ENCODE measurements around the gene CHAF1A. TPM values are rescaled to one million over a fixed set of nuclear protein-coding genes. Genes with fewer than 3 reads are reported as not detected.

Gene CHAF1A
- total RNA-seq, 3 donors from 2014 or later (not counting 1 experiment from before 2014, with no cell fraction given) = 34.4 to 40.8 (median 35.2) TPM

GRCh38 chr19:4472174-4472974, 69.9 kb downstream of the CHAF1A start, which contains the start of gene HDGFL2:
Gene HDGFL2, plus strand, starts transcription at chr19:4472297. Its CDS starts 54 bp downstream, at chr19:4472351.
- intact Hi-C loops (cut with micrococcal nuclease) = no loop called here
- peaks cover 35% of the 10 kb centered on the region for H3K4me1 ChIP-seq (ENCODE audit: control insufficient read depth, insufficient read depth, low read length)
- TF ChIP-seq, protein P1, sequence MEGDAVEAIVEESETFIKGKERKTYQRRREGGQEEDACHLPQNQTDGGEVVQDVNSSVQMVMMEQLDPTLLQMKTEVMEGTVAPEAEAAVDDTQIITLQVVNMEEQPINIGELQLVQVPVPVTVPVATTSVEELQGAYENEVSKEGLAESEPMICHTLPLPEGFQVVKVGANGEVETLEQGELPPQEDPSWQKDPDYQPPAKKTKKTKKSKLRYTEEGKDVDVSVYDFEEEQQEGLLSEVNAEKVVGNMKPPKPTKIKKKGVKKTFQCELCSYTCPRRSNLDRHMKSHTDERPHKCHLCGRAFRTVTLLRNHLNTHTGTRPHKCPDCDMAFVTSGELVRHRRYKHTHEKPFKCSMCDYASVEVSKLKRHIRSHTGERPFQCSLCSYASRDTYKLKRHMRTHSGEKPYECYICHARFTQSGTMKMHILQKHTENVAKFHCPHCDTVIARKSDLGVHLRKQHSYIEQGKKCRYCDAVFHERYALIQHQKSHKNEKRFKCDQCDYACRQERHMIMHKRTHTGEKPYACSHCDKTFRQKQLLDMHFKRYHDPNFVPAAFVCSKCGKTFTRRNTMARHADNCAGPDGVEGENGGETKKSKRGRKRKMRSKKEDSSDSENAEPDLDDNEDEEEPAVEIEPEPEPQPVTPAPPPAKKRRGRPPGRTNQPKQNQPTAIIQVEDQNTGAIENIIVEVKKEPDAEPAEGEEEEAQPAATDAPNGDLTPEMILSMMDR (IDR thresholded peaks at IDR 0.05) = no peak
- ATAC-seq (no peak), DNase-seq (peak in 1 of 2 donors; percentile 29)
- Mint-ChIP-seq H3K4me3 (peak within 1 kb of the TSS; percentile 80), H3K9me3 (no peaks in the 10 kb centered on the region), H3K4me1 (peaks cover 20 to 25% of the 10 kb centered on the region in 2 donors), H3K36me3 (no peaks in the 10 kb centered on the region), H3K27me3 (ENCODE audit: low read depth in 2 of 2) (no peaks in the 10 kb centered on the region), H3K27ac (peak within 1 kb of the TSS in 1 of 2 donors; percentile 65)
- under 1% methylated on average over 61 of the region's 71 CpGs for WGBS (ENCODE audit: insufficient coverage)
- H3K4me3 ChIP-seq (ENCODE audit: low read length) = peak within 1 kb of the TSS; percentile 77
- no peaks in the 10 kb centered on the region for H3K27me3 ChIP-seq (ENCODE audit: control insufficient read depth, insufficient read depth, low read length)
- H3K9me3 ChIP-seq (ENCODE audit: control insufficient read depth, insufficient read depth, low read length) = no peaks in the 10 kb centered on the region
- H3K36me3 ChIP-seq (ENCODE audit: control insufficient read depth, insufficient read depth, low read length) = peaks cover 8% of the 10 kb centered on the region
- H3K27ac ChIP-seq (ENCODE audit: low read length) = peak within 1 kb of the TSS; percentile 82

DNA sequence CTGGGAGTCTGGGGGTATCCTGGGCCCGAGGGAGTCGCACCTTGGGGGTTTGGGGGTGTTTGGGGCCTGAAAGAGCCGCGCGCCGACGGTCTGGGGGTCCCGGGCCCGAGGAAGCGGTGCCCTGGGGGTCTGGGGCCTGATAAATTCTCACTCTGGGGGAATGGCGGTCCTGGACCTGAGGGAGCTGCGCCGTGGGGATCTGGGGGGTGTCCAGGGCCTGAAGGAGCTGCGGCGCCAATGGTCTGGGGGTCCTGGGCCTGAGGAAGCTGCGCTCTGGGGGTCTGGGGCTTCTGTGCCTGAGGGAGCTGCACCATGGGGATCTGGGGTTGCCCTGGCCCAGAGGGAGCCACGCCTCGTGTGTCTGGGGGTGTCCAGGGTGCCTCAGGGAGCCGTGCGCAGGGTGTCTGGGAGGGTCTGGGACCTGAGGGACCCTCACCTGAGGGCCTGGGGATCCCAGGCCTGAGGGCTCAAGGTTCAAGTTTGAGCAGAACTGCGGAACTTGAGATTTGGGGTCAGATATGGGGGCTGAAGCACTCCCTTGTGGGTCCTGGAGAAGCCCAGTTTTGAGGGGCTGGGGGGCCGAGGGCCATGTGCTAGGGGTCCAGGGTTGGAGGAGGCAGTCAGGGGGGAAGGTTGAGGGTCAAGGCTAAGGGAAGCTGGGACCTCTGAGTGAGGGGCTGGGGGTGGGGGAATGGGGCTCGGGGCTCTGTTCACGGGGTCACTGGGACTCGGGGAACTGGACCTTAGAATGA, 70.7 kb downstream of the CHAF1A start:
- intact Hi-C loops (cut with micrococcal nuclease) = no loop called here
- H3K27me3 ChIP-seq (ENCODE audit: control insufficient read depth, insufficient read depth, low read length) = no peaks in the 10 kb centered on the region
- H3K27ac ChIP-seq (ENCODE audit: low read length) = no peak overlapping the region
- peaks cover 11% of the 10 kb centered on the region for H3K36me3 ChIP-seq (ENCODE audit: control insufficient read depth, insufficient read depth, low read length)
- 34% methylated on average over 25 of the region's 25 CpGs for WGBS (ENCODE audit: insufficient coverage)
- TF ChIP-seq, protein P1 (IDR thresholded peaks at IDR 0.05) = no peak
- H3K9me3 ChIP-seq (ENCODE audit: control insufficient read depth, insufficient read depth, low read length) = no peaks in the 10 kb centered on the region
- Mint-ChIP-seq H3K4me1 (peaks cover 20 to 25% of the 10 kb centered on the region in 2 donors), H3K36me3 (no peaks in the 10 kb centered on the region), H3K4me3 (peak overlapping the region; percentile 80), H3K9me3 (no peaks in the 10 kb centered on the region), H3K27ac (peak overlapping the region in 1 of 2 donors; percentile 65), H3K27me3 (ENCODE audit: low read depth in 2 of 2) (no peaks in the 10 kb centered on the region)
- peaks cover 35% of the 10 kb centered on the region for H3K4me1 ChIP-seq (ENCODE audit: control insufficient read depth, insufficient read depth, low read length)
- DNase-seq = no peak
- H3K4me3 ChIP-seq (ENCODE audit: low read length) = peak overlapping the region; percentile 58
- ATAC-seq = no peak

- ATAC-seq (no peak), DNase-seq (no peak)
- Histone ChIP-seq H3K4me1 (ENCODE audit: control insufficient read depth, insufficient read depth, low read length) (peaks cover 35% of the 10 kb centered on the region), H3K27ac (ENCODE audit: low read length) (no peak overlapping the region), H3K9me3 (ENCODE audit: control insufficient read depth, insufficient read depth, low read length) (no peaks in the 10 kb centered on the region), H3K27me3 (ENCODE audit: control insufficient read depth, insufficient read depth, low read length) (no peaks in the 10 kb centered on the region), H3K4me3 (ENCODE audit: low read length) (no peak overlapping the region), H3K36me3 (ENCODE audit: control insufficient read depth, insufficient read depth, low read length) (peaks cover 11% of the 10 kb centered on the region)
- peaks cover 20 to 25% of the 10 kb centered on the region in 2 donors for H3K4me1 Mint-ChIP-seq
- WGBS (ENCODE audit: insufficient coverage) = 44% methylated on average over 23 of the region's 23 CpGs
- no peaks in the 10 kb centered on the region for H3K9me3 Mint-ChIP-seq
- H3K27me3 Mint-ChIP-seq (ENCODE audit: low read depth in 2 of 2) = no peaks in the 10 kb centered on the region
- intact Hi-C loops (cut with micrococcal nuclease) = no loop called here
- H3K27ac Mint-ChIP-seq = peak overlapping the region in 1 of 2 donors; percentile 65
- H3K36me3 Mint-ChIP-seq = no peaks in the 10 kb centered on the region
- TF ChIP-seq, protein P1 (IDR thresholded peaks at IDR 0.05) = no peak
- H3K4me3 Mint-ChIP-seq = peak overlapping the region; percentile 80
Observed at GRCh38 chr19:4473763-4474513, 71.5 kb downstream of the CHAF1A start.

Data from natural killer cell (primary cell).